WTC11 (cell line): ENCODE data around the gene PRKAR1B. TPM values are rescaled to one million over a fixed set of nuclear protein-coding genes. Genes with fewer than 3 reads are reported as not detected.
"Not testable (repeated sequence)": the region's sequence is repeated elsewhere in the genome, so short reads cannot be mapped to it uniquely, and the experiment has no call there.

Experiments
- ATAC-seq: fragments of 200-7000 bp; cut with Tn5 transposase; 2 replicates; pipeline ENCODE4 v1.10.0; 2021; ENCODE audit warnings: mild to moderate bottlenecking, moderate library complexity
- CTCF ChIA-PET: fragments of 300-600 bp; sonication (Branson Sonifier 250); formaldehyde crosslinking; loops from one replicate; lab custom pipeline; 2021; ENCODE audit warnings: antibody characterized with exemption; lab: Charles Lee
- POLR2A ChIA-PET: fragments of 350-600 bp; sonication (Branson Sonifier 250); formaldehyde crosslinking; loops from one replicate; lab custom pipeline; 2021; ENCODE audit warnings: antibody characterized with exemption; lab: Charles Lee
- DNase-seq: peaks from one replicate; pipeline ENCODE4 v3.0.0; 2021; ENCODE audit warnings: low spot score
- H3K27ac Mint-ChIP-seq: 2 replicates; pipeline ENCODE4 v1.8.0; 2021; ENCODE audit warnings: mixed read lengths
- H3K27me3 Mint-ChIP-seq: 2 replicates; pipeline ENCODE4 v1.8.0; 2021; ENCODE audit warnings: low read depth, mild to moderate bottlenecking, moderate library complexity, mixed read lengths
- H3K36me3 Mint-ChIP-seq: 2 replicates; pipeline ENCODE4 v1.8.0; 2021; ENCODE audit warnings: mixed read lengths
- H3K4me1 Mint-ChIP-seq: 2 replicates; pipeline ENCODE4 v1.8.0; 2022; ENCODE audit warnings: mixed read lengths
- H3K4me3 Mint-ChIP-seq: 2 replicates; pipeline ENCODE4 v1.8.0; 2021; ENCODE audit warnings: mild to moderate bottlenecking, moderate library complexity, mixed read lengths
- H3K9me3 Mint-ChIP-seq: 2 replicates; pipeline ENCODE4 v1.8.0; 2021; ENCODE audit warnings: mixed read lengths
- CREM ChIP-seq: sonication (generic); formaldehyde crosslinking; IDR thresholded peaks from 2 replicates; pipeline ENCODE4 v1.8.1; 2022; ENCODE audit warnings: mild to moderate bottlenecking, missing genetic modification reagents, moderate library complexity
- ELF4 ChIP-seq: sonication (generic); formaldehyde crosslinking; IDR thresholded peaks from 2 replicates; pipeline ENCODE4 v1.8.1; 2022; ENCODE audit warnings: low read depth, mild to moderate bottlenecking, moderate library complexity, missing genetic modification reagents
- FOXP1 ChIP-seq: sonication (generic); formaldehyde crosslinking; IDR thresholded peaks from 2 replicates; pipeline ENCODE4 v1.8.0; 2022; ENCODE audit warnings: missing genetic modification reagents, mild to moderate bottlenecking, moderate library complexity, borderline replicate concordance
- NFE2L1 ChIP-seq: sonication (generic); formaldehyde crosslinking; IDR thresholded peaks from 2 replicates; pipeline ENCODE4 v1.8.1; 2023; ENCODE audit warnings: missing genetic modification reagents
- ZNF423 ChIP-seq: fragments of 250-450 bp; sonication (Bioruptor Pico); IDR thresholded peaks from 2 replicates; pipeline ENCODE4 v2.1.2; 2022; ENCODE audit warnings: mild to moderate bottlenecking, moderate library complexity
- ZNF671 ChIP-seq: fragments of 250-450 bp; sonication (Bioruptor Pico); IDR thresholded peaks from 2 replicates; pipeline ENCODE4 v1.8.0; 2021; ENCODE audit warnings: mild to moderate bottlenecking
- total RNA-seq: library from RNA; stranded (reverse); gene quantifications from 3 replicates; pipeline ENCODE4 v1.2.3, GENCODE V29; 2021
- TF ChIP-seq, protein P1 (sequence below): sonication (generic); formaldehyde crosslinking; IDR thresholded peaks from 2 replicates; pipeline ENCODE4 v1.8.1; 2022; ENCODE audit warnings: mild to moderate bottlenecking, missing genetic modification reagents, moderate library complexity, borderline replicate concordance
- TF ChIP-seq, protein P2 (sequence below): sonication (generic); formaldehyde crosslinking; conservative IDR thresholded peaks from 2 replicates; pipeline ENCODE4 v1.8.1; 2023; ENCODE audit warnings: mild to moderate bottlenecking, low read depth, missing genetic modification reagents, moderate library complexity
- TF ChIP-seq, protein P3 (sequence below): sonication (generic); formaldehyde crosslinking; IDR thresholded peaks from 2 replicates; pipeline ENCODE4 v1.8.0; 2022; ENCODE audit warnings: mild to moderate bottlenecking, missing genetic modification reagents
- TF ChIP-seq, protein P4 (sequence below): fragments of 250-450 bp; sonication (Bioruptor Pico); IDR thresholded peaks from 2 replicates; pipeline ENCODE4 v2.1.2; 2022; ENCODE audit warnings: mild to moderate bottlenecking, moderate library complexity
- TF ChIP-seq, protein P5 (sequence below): sonication (generic); formaldehyde crosslinking; IDR thresholded peaks from 2 replicates; pipeline ENCODE4 v1.8.0; 2022; ENCODE audit warnings: mild to moderate bottlenecking, missing genetic modification reagents

PRKAR1B gene
- total RNA-seq, 1 experiment from 2014 or later, result 43.6 TPM

DNA sequence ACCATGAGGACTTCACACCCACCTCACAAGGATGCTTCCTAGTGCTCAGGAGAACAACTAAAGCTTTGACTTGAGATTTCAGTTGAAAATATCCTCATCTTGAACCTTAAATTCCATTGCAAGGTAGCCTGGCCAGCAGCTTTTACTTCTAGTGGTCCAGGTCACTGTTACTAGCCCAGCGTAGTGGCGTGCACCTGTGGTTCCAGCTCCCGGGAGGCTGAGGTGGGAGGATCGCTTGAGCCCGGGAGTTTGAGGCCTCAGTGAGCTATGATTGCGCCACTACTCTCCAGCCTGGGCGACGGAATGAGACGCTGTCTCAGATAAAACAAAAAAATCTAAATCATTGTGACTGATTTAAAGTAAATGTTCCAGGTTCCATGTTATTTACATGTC lies 28.3 kb upstream of the PRKAR1B start (continued):
- TF ChIP-seq ZNF671 (no peak), CREM (CRISPR knock-in tag) (no peak)
- TF ChIP-seq, protein P1, sequence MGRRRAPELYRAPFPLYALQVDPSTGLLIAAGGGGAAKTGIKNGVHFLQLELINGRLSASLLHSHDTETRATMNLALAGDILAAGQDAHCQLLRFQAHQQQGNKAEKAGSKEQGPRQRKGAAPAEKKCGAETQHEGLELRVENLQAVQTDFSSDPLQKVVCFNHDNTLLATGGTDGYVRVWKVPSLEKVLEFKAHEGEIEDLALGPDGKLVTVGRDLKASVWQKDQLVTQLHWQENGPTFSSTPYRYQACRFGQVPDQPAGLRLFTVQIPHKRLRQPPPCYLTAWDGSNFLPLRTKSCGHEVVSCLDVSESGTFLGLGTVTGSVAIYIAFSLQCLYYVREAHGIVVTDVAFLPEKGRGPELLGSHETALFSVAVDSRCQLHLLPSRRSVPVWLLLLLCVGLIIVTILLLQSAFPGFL, result no peak
- TF ChIP-seq, protein P2, sequence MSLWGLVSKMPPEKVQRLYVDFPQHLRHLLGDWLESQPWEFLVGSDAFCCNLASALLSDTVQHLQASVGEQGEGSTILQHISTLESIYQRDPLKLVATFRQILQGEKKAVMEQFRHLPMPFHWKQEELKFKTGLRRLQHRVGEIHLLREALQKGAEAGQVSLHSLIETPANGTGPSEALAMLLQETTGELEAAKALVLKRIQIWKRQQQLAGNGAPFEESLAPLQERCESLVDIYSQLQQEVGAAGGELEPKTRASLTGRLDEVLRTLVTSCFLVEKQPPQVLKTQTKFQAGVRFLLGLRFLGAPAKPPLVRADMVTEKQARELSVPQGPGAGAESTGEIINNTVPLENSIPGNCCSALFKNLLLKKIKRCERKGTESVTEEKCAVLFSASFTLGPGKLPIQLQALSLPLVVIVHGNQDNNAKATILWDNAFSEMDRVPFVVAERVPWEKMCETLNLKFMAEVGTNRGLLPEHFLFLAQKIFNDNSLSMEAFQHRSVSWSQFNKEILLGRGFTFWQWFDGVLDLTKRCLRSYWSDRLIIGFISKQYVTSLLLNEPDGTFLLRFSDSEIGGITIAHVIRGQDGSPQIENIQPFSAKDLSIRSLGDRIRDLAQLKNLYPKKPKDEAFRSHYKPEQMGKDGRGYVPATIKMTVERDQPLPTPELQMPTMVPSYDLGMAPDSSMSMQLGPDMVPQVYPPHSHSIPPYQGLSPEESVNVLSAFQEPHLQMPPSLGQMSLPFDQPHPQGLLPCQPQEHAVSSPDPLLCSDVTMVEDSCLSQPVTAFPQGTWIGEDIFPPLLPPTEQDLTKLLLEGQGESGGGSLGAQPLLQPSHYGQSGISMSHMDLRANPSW (CRISPR knock-in tag), result no peak

DNA sequence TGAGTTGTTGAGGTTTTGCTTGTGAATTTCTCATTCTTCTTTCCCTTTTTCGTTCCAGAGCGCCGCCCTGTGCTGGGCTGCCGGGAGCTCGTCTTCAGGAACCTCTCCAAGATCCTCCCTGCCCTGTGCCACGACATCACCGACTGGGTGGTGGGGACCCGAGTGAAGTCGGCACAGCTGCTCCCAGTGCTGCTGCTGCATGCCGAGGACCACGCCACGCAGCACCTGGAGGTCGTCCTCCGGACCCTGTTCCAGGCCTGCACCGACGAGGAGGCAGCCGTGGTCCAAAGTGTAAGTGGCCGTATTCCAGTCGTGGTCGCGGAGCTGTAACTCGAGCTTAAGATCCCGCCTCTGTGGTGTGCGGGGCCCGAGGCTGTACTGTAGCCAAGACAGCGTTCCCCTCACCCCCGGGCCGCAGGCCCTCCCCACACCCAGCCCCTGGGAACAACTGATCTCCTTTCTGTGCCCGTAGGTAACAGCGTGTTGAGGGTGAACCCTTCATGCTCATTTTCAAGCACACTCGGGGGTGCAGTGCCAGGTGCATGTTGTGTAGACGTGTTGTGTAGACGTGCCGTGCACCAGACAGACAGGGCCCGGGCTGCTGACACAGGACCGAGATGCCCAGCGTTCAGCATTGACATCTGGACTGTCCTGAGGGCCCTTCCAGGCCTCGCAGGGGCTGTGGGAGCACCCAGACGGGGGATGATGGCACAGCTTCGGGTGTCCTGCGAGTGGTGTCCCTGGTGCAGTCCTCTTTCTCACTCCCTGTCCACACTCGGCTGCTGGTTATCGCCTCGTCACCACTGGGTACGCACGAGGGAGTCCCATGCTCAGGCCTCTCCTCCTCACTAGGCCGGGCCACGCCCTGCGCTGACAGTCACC lies 27.7 kb upstream of the PRKAR1B start:
- H3K9me3 Mint-ChIP-seq, result no peaks in the 10 kb centered on the region
- CTCF ChIA-PET, result no interaction called here
- no peak overlapping the region for H3K4me3 Mint-ChIP-seq
- no peaks in the 10 kb centered on the region for H3K27me3 Mint-ChIP-seq
- no peak for ATAC-seq
- no peak for TF ChIP-seq ZNF423 (CRISPR knock-in tag)
- TF ChIP-seq FOXP1 (CRISPR knock-in tag), result no peak
- TF ChIP-seq, protein P3, sequence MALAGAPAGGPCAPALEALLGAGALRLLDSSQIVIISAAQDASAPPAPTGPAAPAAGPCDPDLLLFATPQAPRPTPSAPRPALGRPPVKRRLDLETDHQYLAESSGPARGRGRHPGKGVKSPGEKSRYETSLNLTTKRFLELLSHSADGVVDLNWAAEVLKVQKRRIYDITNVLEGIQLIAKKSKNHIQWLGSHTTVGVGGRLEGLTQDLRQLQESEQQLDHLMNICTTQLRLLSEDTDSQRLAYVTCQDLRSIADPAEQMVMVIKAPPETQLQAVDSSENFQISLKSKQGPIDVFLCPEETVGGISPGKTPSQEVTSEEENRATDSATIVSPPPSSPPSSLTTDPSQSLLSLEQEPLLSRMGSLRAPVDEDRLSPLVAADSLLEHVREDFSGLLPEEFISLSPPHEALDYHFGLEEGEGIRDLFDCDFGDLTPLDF (CRISPR knock-in tag), result no peak
- TF ChIP-seq, protein P4, sequence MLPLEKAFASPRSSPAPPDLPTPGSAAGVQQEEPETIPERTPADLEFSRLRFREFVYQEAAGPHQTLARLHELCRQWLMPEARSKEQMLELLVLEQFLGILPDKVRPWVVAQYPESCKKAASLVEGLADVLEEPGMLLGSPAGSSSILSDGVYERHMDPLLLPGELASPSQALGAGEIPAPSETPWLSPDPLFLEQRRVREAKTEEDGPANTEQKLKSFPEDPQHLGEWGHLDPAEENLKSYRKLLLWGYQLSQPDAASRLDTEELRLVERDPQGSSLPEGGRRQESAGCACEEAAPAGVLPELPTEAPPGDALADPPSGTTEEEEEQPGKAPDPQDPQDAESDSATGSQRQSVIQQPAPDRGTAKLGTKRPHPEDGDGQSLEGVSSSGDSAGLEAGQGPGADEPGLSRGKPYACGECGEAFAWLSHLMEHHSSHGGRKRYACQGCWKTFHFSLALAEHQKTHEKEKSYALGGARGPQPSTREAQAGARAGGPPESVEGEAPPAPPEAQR (CRISPR knock-in tag), result no peak
- TF ChIP-seq ELF4 (CRISPR knock-in tag), result no peak
- TF ChIP-seq, protein P5, sequence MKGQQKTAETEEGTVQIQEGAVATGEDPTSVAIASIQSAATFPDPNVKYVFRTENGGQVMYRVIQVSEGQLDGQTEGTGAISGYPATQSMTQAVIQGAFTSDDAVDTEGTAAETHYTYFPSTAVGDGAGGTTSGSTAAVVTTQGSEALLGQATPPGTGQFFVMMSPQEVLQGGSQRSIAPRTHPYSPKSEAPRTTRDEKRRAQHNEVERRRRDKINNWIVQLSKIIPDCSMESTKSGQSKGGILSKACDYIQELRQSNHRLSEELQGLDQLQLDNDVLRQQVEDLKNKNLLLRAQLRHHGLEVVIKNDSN, result no peak
- TF ChIP-seq, protein P1, result no peak
- TF ChIP-seq, all 79 proteins: peak for 0
- peak overlapping the region; percentile 32; the same call in 1 of the 2 replicates for H3K27ac Mint-ChIP-seq
- POLR2A ChIA-PET, result no interaction called here
- no peaks in the 10 kb centered on the region for H3K4me1 Mint-ChIP-seq
- no peak for DNase-seq
- peaks cover 47% of the 10 kb centered on the region for H3K36me3 Mint-ChIP-seq

DNA sequence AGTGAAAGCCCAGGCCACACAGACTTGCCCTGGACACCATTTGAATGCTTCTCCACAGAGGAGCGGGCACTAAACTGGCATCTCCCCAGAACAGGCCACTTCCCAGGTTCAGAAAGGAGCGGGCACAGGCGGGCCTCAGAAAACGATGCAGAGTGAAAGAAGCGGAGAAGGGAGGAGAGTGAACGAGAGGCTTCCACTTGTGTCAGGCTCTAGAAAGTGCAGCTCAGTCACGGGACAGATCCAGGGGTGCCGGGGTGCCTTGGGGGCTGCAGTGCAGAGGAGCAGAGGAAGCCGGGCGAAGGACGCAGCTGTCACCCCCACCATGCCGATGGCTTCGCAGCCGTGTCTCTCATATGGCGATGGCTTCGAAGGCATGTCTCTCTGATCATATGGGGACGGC lies 26.1 kb upstream of the PRKAR1B start:
- Mint-ChIP-seq H3K27me3 (no peaks in the 10 kb centered on the region), H3K9me3 (no peaks in the 10 kb centered on the region), H3K27ac (no peak overlapping the region), H3K4me3 (no peak overlapping the region), H3K36me3 (peaks cover 34% of the 10 kb centered on the region), H3K4me1 (no peaks in the 10 kb centered on the region)
- POLR2A ChIA-PET, result interaction anchor here (0.5 kb wide), 1 partner anchor 48 kb away, joined by 3 read pairs; no protein-coding TSS in a partner anchor
- ATAC-seq, result no peak
- no peak for DNase-seq
- CTCF ChIA-PET, result no interaction called here
- no peak for TF ChIP-seq NFE2L1 (CRISPR knock-in tag)

DNA sequence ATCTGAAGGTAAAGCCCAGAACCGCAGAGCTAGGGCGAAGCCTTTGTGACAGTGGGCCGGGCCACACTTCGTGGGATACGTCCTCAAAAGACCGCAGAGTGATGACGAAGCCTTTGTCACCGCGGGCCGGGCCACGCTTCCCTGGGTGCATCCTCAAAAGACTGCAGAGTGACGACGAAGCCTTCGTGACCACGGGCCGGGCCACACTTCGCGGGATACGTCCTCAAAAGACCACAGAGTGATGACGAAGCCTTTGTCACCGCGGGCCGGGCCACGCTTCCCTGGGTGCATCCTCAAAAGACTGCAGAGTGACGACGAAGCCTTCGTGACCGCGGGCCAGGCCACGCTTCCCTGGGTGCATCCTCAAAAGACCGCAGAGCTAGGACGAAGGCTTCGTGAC lies 25.2 kb upstream of the PRKAR1B start:
- H3K4me1 Mint-ChIP-seq, H3K9me3 Mint-ChIP-seq, H3K27me3 Mint-ChIP-seq, ATAC-seq, CTCF ChIA-PET, DNase-seq, H3K4me3 Mint-ChIP-seq, POLR2A ChIA-PET: not testable (repeated sequence)
- Mint-ChIP-seq H3K36me3 (peaks cover 26% of the 10 kb centered on the region), H3K27ac (0 out of 2 replicates have a peak overlapping the region, but pooled peaks have one; percentile 14)
